SW480 (cell line): ENCODE measurements around the gene IFITM1.
"Not testable (repeated sequence)": the region's sequence is repeated elsewhere in the genome, so short reads cannot be mapped to it uniquely, and the experiment has no call there.

Experiments used
- DNase-seq: peaks from one replicate; pipeline ENCODE4 v3.0.0-alpha.2; 2016; ENCODE audit warnings: low spot score

Gene IFITM1

GRCh38 chr11:308740-309665 lies 4.8 kb upstream of the IFITM1 start:
- DNase-seq: peak; percentile 92

DNA sequence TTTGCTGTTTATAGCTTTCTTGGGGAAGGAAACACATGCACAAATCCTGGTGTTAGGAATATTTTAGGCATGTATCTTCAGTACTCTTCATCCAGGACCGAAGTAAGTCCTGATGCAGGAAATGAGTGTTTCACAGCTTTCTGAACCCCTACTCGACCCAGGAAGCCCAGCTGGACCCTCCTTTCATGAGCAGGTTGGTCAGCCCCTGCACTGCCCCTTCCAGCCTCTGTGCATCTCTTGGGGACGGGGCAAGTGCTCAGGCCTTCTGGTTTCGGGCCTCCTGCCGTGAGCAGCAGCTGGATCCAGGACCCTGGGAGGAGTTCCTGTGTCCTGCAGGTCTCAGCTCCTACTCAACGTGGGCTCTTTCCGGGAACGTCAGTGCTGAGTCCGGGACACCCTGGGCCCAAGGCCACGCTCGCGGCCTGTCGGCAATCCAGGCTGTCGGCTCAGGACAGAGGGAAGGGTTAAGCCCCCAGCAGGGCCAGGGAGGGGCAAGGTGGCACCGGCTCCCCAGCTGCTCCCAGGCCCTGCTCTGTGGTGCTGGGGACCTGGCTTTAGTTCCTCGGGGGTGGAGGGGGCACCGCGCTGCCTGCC lies 3.8 kb upstream of the IFITM1 start:
- not testable (repeated sequence) for DNase-seq

DNA sequence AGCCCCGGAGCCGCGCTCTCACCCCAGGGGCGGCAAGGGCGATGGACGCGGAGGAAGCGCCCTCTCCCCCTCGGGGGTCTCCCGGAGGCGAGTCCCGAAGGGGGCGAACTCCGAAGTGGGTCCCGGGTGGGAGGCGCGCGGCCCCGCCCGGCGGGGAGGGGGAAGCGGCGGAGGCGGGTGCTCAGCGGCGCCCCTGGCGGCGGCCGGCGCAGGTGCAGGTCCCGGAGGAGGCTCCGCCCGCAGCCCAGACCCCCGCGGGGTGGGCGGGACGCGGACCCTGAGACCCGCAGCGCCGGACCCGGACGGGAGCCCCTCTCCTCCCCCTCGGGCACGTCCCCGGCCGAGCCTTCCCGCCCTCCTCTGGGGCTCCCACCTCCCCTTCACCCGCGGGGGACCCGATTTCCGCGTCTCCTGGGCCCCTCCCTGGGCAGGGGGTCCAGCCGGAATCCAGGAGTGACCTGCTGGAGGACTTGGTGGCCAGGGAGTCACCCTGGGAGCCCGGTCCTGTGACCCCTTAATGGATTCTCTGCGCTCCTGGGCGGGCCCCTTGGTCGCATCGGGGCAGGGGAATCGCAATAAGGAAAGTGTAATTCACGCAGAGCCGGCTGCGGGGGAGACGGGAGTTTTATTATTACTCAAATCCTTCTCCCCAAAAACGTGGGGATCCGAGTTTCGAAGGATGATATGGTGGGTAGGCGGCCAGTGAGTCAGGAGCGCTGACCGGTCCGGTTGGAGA lies 2.7 kb upstream of the IFITM1 start:
- DNase-seq: not testable (repeated sequence)

DNA sequence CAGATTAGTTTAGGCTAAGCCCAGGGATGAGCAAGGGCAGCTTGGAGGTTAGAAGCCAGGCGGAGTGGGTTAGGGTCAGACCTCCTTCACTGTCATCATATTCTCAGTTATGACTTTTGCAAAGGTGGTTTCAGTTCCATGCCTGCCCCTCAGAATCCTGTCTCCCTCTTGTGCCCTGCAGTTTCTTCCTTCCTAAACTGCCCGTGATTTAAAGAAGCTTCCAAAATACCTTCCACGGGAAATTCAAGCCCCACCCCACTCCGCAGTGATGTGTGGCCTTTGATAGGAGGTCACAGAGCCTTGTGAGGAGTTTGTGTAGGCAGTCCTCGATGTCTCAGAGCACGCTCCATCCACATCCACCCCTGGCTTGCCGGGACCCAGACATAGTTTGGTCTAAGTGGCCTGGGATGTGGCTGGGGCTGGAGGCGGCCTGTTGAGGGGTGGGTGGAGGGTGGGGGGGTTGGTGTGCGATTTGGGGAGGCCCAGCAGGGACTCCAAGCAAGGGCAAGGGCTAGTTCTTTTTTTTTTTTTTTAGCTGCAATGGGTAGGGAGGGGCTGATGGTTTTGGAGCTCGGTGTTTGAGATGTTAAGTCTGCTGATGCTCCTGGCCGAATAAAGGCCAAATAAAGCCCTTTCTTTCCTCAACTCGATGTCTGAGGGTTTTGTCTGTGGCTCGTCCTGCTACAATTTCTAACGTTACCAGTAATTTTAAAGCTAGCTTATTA lies 1.6 kb upstream of the IFITM1 start:
- DNase-seq: no peak

GRCh38 chr11:313304-313786 lies 495 bp upstream of the IFITM1 start:
- DNase-seq: no peak

- DNase-seq: not testable (repeated sequence)
Measured at GRCh38 chr11:314554-314875, 675 bp downstream of the IFITM1 start.

GRCh38 chr11:315051-315481 lies 1.2 kb downstream of the IFITM1 start:
- DNase-seq: no peak

DNA sequence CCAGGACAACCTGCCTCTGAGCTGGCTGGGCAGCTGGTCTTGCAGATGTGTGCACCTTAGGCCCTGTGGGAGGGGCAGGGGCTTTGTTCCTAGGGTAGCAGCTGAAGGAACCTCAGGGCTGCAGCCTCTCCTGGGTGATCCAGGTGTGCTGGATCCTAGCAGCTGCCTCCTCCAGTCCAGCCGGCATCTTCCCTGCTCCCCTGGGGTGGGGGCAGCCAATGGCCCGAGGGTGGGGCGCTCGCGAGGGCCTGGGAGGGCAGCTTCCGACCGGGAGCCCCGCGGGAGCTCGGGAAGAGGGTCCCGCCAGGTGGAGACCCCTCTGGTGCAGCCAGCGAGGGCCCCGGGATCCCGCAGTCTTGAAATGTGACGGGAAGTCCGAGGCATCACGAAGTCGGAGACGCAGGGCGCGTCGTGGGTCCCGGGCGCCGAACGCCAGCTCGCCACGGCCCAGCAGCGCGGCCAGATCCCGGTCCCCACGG lies 1.7 kb downstream of the IFITM1 start:
- DNase-seq: no peak

DNA sequence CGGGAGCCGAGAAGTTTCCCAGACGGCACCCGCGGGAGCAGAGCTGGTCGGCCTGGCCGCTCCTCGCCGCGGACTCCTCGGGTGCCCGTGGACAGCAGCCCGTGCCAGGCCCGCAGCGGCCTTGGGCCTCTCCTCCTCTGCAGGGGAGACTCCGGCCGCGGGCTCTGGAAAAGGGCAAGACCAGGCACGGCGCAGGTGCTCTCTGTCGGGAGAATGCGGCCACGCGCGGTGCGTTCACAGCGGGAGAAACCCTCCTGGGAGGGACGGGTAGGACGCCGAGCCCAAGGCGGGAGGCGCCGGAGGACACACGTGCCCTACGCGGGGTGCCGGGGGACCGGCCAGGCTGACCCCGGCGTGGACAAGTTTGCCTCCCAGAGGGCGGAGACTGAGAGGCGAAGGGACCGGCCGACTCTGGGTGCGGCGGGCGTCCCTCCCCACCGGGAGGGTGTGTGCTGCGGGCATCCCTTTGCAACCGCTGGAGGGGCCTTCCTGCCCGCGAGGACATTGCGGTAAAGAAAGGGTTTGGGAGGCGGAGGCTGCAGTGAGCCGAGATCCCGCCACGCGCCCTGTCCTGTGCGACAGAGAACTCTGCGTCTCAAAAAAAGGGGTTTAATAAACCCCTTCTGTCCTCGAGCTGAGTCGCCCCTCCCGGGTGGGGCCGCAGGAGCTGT lies 2.3 kb downstream of the IFITM1 start:
- no peak for DNase-seq

DNA sequence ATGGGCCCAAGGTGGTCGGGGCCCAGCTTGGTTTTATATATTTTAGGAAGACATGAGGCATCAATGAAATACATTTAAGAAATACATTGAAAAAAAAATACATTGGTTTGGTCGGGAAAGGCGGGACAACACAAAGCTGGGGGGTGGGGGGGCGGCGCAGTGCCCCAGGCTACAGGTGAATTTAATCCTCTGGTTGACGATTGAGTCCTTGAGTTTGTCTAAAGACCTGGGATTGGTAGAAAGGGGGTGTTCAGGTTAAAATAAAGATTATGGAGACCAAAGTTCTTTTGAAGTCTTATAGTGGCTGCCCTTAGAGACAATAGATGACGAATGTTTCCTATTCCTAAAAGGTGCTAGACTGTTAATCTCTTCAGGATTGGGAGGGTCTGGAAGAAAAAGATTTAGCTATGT lies 3.1 kb downstream of the IFITM1 start:
- DNase-seq: no peak

DNA sequence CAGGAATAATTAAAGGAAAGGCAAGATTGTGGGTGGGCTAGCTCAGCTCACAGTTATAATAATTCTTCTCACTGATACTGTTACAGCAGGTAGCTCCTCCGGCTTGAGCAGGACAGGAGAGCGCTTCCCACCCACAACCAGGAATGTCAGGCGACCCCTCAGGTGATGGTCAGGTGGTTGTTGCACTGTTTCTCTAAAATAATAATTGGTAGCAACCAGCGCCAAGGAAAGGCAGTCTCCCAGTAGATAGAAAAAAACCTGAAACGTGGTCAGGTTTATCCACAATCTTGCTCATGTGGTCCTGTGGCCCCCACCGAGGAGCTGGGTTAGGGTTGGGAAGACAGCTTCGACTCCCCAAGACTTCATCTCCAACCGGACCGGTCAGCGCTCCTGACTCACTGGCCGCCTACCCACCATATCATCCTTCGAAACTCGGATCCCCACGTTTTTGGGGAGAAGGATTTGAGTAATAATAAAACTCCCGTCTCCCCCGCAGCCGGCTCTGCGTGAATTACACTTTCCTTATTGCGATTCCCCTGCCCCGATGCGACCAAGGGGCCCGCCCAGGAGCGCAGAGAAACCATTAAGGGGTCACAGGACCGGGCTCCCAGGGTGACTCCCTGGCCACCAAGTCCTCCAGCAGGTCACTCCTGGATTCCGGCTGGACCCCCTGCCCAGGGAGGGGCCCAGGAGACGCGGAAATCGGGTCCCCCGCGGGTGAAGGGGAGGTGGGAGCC lies 4.0 kb downstream of the IFITM1 start:
- not testable (repeated sequence) for DNase-seq

DNA sequence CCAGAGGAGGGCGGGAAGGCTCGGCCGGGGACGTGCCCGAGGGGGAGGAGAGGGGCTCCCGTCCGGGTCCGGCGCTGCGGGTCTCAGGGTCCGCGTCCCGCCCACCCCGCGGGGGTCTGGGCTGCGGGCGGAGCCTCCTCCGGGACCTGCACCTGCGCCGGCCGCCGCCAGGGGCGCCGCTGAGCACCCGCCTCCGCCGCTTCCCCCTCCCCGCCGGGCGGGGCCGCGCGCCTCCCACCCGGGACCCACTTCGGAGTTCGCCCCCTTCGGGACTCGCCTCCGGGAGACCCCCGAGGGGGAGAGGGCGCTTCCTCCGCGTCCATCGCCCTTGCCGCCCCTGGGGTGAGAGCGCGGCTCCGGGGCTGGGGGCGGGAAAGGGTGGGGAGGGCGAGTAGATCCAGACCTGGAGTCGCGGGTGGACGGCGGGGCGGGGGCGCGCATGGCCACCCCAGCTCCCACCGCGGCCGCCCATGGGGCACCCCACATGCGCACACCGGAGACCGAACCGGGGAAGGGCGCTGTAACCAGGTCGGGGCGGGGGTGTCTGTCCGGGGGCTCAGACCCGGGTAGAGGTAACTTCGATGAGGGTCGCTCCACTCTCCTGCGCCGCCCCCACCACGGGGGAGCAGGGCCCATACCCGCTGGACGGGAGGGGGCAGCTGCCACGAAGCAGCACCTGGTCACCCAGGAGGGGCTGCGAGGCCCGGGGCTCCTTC lies 4.7 kb downstream of the IFITM1 start:
- not testable (repeated sequence) for DNase-seq

- not testable (repeated sequence) for DNase-seq
Measured at GRCh38 chr11:319121-319887, 5.5 kb downstream of the IFITM1 start.

DNA sequence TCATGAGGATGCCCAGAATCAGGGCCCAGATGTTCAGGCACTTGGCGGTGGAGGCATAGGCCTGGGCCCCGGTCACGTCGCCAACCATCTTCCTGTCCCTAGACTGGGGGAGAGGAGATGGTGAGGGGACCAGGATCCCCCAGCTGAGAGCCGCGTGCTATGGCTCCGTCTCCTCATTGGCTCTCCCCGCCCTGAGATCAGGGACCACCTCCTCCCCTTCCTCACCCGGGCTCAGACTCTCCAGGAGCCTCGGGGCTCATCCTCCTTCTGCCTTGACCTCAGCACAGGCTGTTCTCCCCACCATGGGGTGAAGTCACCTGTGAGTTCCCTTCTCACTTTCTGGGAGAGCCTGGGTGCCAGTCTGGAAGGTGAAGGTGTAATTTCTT lies 6.0 kb downstream of the IFITM1 start:
- DNase-seq: not testable (repeated sequence)

- no peak for DNase-seq
Measured at GRCh38 chr11:324156-324555, 10.3 kb downstream of the IFITM1 start.

DNA sequence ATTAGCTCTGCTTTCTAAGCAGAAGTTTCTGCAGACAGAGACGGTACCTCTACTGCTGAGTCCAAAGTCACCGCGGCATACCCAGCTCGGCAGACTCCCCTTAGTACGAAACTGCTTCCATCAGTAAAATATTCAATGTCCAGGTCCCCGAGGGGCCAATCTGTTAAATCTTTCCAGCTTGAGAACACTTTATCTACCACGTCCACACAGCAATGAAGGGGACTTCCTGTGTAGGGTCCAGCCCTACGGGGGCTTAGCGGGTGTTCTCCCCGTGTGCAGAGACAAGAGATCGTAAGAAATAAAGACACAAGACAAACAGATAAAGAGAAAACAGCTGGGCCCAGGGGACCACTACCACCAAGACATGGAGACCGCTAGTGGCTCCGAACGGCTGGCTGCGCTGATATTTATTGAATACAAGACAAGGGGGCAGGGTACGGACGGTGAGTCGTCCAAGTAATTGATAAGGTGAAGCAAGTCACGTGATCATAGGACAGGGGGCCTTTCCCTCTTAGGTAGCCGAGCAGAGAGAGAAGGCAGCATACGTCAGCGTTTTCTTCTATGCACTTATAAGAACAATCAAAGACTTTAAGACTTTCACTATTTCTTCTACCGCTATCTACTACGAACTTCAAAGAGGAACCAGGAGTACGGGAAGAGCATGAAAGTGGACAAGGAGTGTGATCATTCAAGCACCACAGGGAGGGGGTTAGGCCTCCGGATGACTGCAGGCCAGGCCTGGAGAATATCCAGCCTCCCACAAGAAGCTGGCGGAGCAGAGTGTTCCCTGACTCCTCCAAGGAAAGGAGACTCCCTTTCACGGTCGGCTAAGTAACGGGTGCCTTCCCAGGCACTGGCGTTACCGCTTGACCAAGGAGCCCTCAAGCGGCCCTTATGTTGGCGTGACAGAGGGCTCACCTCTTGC lies 11.0 kb downstream of the IFITM1 start:
- DNase-seq: not testable (repeated sequence)

DNA sequence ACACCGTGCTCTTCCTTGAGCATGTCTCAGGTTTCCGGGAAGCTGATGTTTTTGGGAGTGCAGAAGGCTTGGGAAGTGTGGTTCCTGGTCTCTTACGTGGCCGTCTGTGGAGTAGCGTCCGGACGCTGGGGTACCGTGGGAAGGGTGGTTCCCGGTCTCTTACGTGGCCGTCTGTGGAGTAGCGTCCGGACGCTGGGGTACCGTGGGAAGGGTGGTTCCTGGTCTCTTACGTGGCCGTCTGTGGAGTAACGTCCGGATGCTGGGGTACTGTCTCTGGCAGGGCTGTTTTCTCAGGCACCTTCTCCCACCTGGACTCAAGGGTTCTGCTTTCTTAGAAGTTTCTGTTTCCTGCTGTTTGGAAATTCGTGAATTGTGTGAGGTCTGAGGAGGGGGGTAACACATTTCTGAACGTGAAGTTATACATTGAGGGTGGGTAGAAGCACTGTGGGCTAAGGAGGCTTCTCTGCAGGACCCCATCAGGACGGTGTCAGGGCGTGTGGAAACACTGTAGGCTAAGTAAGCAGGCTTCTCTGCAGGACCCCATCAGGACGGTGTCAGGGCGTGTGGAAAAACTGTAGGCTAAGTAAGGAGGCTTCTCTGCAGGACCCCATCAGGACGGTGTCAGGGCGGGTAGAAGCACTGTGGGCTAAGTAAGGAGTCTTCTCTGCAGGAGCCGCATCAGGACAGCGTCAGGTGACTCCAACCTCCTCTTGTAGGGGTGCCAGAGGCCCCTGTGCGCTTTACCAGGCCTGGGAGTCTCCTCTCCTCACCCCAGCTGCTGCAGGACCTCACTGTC lies 12.2 kb downstream of the IFITM1 start:
- DNase-seq: no peak

DNA sequence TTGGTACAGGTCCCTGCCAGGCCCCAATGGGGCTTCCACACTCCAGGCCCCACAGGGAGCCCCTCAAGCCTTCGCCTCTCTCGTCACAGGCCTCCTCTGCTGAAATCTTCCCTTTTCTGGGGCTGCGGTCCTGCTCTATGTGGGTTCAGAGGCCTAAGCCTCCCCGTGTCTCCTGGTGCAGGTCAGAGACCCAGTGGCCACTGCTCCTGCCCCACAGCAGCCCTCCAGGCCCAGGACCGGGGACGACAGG lies 12.7 kb downstream of the IFITM1 start:
- DNase-seq: no peak
